Breast epithelium (tissue), 4 donors: Measurements from ENCODE around the gene MINDY4. TPM values are rescaled to one million over a fixed set of nuclear protein-coding genes. Genes with fewer than 3 reads are reported as not detected.

Source experiments
- DNase-seq, 2 donors: peaks; one replicate each; pipeline ENCODE4 v3.0.0-alpha.2; 2019; ENCODE audit warnings: low spot score in 2 of 2
- H3K27ac ChIP-seq, 2 donors: fragments of 200-600 bp; sonication (generic) in 1 of 2; one replicate each; pipeline ENCODE4 v1.5.1; 2016 to 2019; ENCODE audit warnings: mild to moderate bottlenecking in 1 of 2
- H3K27me3 ChIP-seq, 2 donors: fragments of 200-600 bp; sonication (generic) in 1 of 2; one replicate each; pipeline versions ENCODE4 v1.5.1 to v1.6.0; 2017 to 2019; ENCODE audit warnings: control low read depth in 1 of 2, mild to moderate bottlenecking in 1 of 2
- H3K36me3 ChIP-seq: fragments of 200-600 bp; one replicate; pipeline ENCODE4 v1.5.1; 2019
- H3K4me1 ChIP-seq, 2 donors: fragments of 200-600 bp; sonication (generic); one replicate each; pipeline ENCODE4 v1.5.1; 2016 to 2019; ENCODE audit warnings: control low read depth in 1 of 2
- H3K4me3 ChIP-seq, 3 donors: fragments of 200-600 bp; sonication (generic); 1 replicate in 2 of 3; 2 replicates in 1 of 3; pipeline ENCODE4 v1.5.1; 2016 to 2019; ENCODE audit warnings: mild to moderate bottlenecking in 3 of 3, moderate library complexity in 2 of 3
- H3K9me3 ChIP-seq, 2 donors: fragments of 200-600 bp; sonication (generic) in 1 of 2; one replicate each; pipeline ENCODE4 v1.5.1; 2016 to 2019; ENCODE audit warnings: control low read depth in 1 of 2
- CTCF ChIP-seq, 3 donors: fragments of 450-650 bp; IDR thresholded peaks; one replicate each; pipeline ENCODE4 v1.5.1; 2016 to 2017; ENCODE audit warnings: antibody characterized with exemption in 3 of 3, mild to moderate bottlenecking in 3 of 3, moderate library complexity in 3 of 3
- POLR2A ChIP-seq: fragments of 450-650 bp; IDR thresholded peaks from one replicate; pipeline ENCODE4 v1.6.1; 2016; ENCODE audit warnings: antibody characterized with exemption, mild to moderate bottlenecking, moderate library complexity
- POLR2AphosphoS5 ChIP-seq, 3 donors: sonication (generic); formaldehyde crosslinking; IDR thresholded peaks; one replicate each; pipeline ENCODE4 v1.6.1; 2017; ENCODE audit warnings: antibody characterized with exemption in 3 of 3
- intact Hi-C: fragments of 100-400 bp; cut with DNase I; formaldehyde crosslinking; loops from one replicate; pipeline ENCODE4 v1.15.1; 2023; ENCODE audit warnings: low total_unique reads
- total RNA-seq, 3 donors: library from RNA; depleted of rRNA; stranded (reverse); fragments of >200 nt; gene quantifications; one replicate each; pipeline ENCODE4 v1.1.0, GENCODE V29; 2016

The MINDY4 gene
- total RNA-seq, result 10 to 100 TPM in 2 of 3 donors, 1 to 10 TPM in 1; 5.6 to 14.9 (median 13.8) TPM

DNA sequence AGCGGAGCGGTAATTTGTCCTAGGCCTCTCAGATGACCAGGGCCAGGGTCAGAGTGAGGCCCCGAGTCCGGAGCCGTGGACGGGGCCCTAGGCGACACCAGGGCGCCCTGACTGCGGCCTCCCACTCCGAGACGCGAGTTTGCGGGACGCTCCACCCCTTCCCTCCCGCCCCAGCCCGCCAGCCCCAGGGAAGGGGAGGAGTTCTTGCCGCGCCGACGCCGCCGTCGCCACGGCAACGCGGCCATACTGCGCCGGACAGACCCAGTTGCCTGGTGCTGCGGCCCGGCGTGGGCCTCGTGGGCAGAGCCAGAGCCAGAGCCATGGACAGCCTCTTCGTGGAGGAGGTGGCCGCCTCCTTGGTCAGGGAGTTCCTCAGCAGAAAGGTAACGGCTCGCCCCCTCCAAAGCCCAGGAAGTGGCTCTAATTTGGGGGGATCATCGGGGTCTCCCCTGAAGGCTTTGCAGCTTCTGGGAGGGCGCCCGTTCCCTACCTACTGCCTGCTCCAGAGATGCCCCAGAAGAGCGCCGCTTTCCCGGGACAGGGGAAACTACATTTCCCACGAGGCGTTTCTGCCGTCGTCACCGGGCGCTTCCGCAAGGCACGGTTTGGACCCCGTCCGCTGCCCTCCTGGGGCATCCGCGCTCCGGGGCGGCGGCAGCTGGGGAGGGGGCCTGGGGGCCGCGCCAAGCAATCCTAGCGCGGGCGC, at the start of gene MINDY4:
Gene MINDY4, plus strand, starts transcription at position 244 of the 706 bp plus-strand sequence. Its CDS starts 77 bp downstream, at position 321.
- TF ChIP-seq POLR2AphosphoS5 (IDR thresholded peaks at IDR 0.05) (peak in 2 of 3 donors; percentile 35 to 37), POLR2A (no peak), CTCF (IDR thresholded peaks at IDR 0.05) (peak in 1 of 3 donors; percentile 13)
- peak within 1 kb of the TSS; percentile 86 to 93 for H3K27ac ChIP-seq
- H3K9me3 ChIP-seq, result no peaks in the 10 kb centered on the region
- H3K4me1 ChIP-seq, result no peaks in the 10 kb centered on the region
- DNase-seq, result peak; percentile 71 to 79
- peak within 1 kb of the TSS; percentile 74 to 96 (median 85) for H3K4me3 ChIP-seq
- H3K27me3 ChIP-seq, result no peaks in the 10 kb centered on the region
- H3K36me3 ChIP-seq, result no peaks in the 10 kb centered on the region
- intact Hi-C loops, result no loop called here

DNA sequence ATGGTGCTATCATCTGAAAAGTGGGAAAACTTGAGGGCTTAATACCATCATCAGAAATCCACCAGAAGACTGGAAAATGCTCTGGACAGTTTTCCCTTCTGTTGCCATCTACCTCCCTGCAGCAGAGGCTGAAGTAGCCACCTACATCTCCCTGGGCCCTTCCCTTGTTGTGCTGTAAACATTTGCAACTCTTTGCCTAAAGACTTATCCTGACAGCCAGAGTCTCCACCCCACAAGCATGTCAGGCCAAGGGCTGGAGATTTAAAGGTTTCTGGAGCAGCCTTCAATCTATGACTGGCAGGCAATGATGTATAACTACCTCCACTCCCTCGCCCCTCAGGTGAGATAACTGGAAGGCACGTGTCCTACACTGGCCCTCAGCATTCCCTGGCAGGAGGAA, 49.0 kb upstream of the MINDY4 start:
- H3K27me3 ChIP-seq, result no peaks in the 10 kb centered on the region
- TF ChIP-seq CTCF (IDR thresholded peaks at IDR 0.05) (no peak), POLR2AphosphoS5 (IDR thresholded peaks at IDR 0.05) (no peak), POLR2A (no peak)
- no peaks in the 10 kb centered on the region for H3K36me3 ChIP-seq
- H3K9me3 ChIP-seq, result peaks cover 0 to 26% of the 10 kb centered on the region in 2 donors
- H3K4me3 ChIP-seq, result no peak overlapping the region
- no peak overlapping the region for H3K27ac ChIP-seq
- H3K4me1 ChIP-seq, result no peaks in the 10 kb centered on the region
- intact Hi-C loops, result no loop called here
- DNase-seq, result no peak

- DNase-seq, result no peak
- Histone ChIP-seq H3K36me3 (no peaks in the 10 kb centered on the region), H3K4me3 (no peak overlapping the region), H3K9me3 (peaks cover 0 to 21% of the 10 kb centered on the region in 2 donors), H3K27me3 (no peaks in the 10 kb centered on the region), H3K4me1 (no peaks in the 10 kb centered on the region), H3K27ac (no peak overlapping the region)
- intact Hi-C loops, result no loop called here
- TF ChIP-seq CTCF (IDR thresholded peaks at IDR 0.05) (no peak), POLR2AphosphoS5 (IDR thresholded peaks at IDR 0.05) (no peak), POLR2A (no peak)
These were observed 48.5 kb upstream of the MINDY4 start for GRCh38 chr7:30722671-30723070.

GRCh38 chr7:30723776-30724175, 47.4 kb upstream of the MINDY4 start:
- H3K27ac ChIP-seq, result no peak overlapping the region
- no peak for DNase-seq
- H3K36me3 ChIP-seq, result no peaks in the 10 kb centered on the region
- no peak overlapping the region for H3K4me3 ChIP-seq
- H3K4me1 ChIP-seq, result no peaks in the 10 kb centered on the region
- intact Hi-C loops, result no loop called here
- H3K9me3 ChIP-seq, result peaks cover 0 to 10% of the 10 kb centered on the region in 2 donors
- no peaks in the 10 kb centered on the region for H3K27me3 ChIP-seq
- TF ChIP-seq POLR2AphosphoS5 (IDR thresholded peaks at IDR 0.05) (no peak), CTCF (IDR thresholded peaks at IDR 0.05) (no peak), POLR2A (no peak)

DNA sequence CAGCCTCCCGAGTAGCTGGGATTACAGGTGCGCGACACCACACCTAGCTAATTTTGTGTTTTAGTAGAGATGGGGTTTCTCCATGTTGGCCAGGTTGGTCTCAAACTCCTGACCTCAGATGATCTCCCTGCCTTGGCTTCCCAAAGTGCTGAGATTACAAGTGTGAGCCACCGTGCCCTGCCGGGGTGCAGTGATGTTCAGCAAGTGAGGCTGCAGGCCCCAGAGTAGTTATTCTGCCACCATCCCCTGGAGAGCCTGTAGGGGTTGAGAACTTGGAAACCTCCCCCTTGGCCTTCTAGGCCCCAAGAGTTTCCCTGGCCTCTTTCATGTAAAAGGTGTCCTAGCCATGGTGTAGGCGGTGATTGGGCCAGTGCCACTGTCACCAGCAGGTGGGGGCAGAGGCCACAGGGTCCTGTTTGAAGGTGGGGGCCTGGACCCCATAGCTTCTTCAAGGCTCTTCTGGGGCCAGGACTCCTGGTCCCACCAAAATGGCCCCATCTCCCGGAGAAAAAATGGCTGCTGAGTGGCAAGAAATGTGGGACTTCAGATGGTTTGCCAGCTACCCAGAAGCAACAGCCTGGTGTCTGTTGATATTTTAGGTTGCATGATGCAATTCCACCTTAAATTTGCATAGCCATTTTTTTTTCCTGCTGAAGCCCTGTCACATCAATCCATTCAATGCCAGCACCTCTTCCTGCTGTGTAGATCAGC, 44.8 kb upstream of the MINDY4 start:
- no peaks in the 10 kb centered on the region for H3K9me3 ChIP-seq
- H3K4me1 ChIP-seq, result no peaks in the 10 kb centered on the region
- no peak overlapping the region for H3K4me3 ChIP-seq
- H3K27ac ChIP-seq, result no peak overlapping the region
- TF ChIP-seq CTCF (IDR thresholded peaks at IDR 0.05) (no peak), POLR2AphosphoS5 (IDR thresholded peaks at IDR 0.05) (no peak), POLR2A (no peak)
- intact Hi-C loops, result no loop called here
- H3K27me3 ChIP-seq, result no peaks in the 10 kb centered on the region
- no peak for DNase-seq
- no peaks in the 10 kb centered on the region for H3K36me3 ChIP-seq
